ENCODE measurements around the gene C16orf54. TPM values are rescaled to one million over a fixed set of nuclear protein-coding genes. Genes with fewer than 3 reads are reported as not detected.
A peak's percentile ranks its signal among the peaks of the same experiment; 100 is the strongest.
"Not testable (repeated sequence)": the region's sequence is repeated elsewhere in the genome, so short reads cannot be mapped to it uniquely, and the experiment has no call there.

The C16orf54 gene
- total RNA-seq, 1 donor = not detected

- DNase-seq (ENCODE audit: low read depth) = peak; percentile 75
- TF ChIP-seq, protein P1, sequence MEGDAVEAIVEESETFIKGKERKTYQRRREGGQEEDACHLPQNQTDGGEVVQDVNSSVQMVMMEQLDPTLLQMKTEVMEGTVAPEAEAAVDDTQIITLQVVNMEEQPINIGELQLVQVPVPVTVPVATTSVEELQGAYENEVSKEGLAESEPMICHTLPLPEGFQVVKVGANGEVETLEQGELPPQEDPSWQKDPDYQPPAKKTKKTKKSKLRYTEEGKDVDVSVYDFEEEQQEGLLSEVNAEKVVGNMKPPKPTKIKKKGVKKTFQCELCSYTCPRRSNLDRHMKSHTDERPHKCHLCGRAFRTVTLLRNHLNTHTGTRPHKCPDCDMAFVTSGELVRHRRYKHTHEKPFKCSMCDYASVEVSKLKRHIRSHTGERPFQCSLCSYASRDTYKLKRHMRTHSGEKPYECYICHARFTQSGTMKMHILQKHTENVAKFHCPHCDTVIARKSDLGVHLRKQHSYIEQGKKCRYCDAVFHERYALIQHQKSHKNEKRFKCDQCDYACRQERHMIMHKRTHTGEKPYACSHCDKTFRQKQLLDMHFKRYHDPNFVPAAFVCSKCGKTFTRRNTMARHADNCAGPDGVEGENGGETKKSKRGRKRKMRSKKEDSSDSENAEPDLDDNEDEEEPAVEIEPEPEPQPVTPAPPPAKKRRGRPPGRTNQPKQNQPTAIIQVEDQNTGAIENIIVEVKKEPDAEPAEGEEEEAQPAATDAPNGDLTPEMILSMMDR (IDR thresholded peaks at IDR 0.05; ENCODE audit: insufficient read depth, low read depth, low read length) = no peak
- no peak overlapping the region for H3K4me3 ChIP-seq (ENCODE audit: low read depth, low read length)
Measured at GRCh38 chr16:29756654-29757053, 10.9 kb upstream of the C16orf54 start.

GRCh38 chr16:29753516-29753915 lies 7.7 kb upstream of the C16orf54 start:
- no peak for DNase-seq (ENCODE audit: low read depth)
- TF ChIP-seq, protein P1 (IDR thresholded peaks at IDR 0.05; ENCODE audit: insufficient read depth, low read depth, low read length) = no peak
- no peak overlapping the region for H3K4me3 ChIP-seq (ENCODE audit: low read depth, low read length)

- H3K4me3 ChIP-seq (ENCODE audit: low read depth, low read length); DNase-seq (ENCODE audit: low read depth): not testable (repeated sequence)
Measured at GRCh38 chr16:29748760-29749149, 3.0 kb upstream of the C16orf54 start.

DNA sequence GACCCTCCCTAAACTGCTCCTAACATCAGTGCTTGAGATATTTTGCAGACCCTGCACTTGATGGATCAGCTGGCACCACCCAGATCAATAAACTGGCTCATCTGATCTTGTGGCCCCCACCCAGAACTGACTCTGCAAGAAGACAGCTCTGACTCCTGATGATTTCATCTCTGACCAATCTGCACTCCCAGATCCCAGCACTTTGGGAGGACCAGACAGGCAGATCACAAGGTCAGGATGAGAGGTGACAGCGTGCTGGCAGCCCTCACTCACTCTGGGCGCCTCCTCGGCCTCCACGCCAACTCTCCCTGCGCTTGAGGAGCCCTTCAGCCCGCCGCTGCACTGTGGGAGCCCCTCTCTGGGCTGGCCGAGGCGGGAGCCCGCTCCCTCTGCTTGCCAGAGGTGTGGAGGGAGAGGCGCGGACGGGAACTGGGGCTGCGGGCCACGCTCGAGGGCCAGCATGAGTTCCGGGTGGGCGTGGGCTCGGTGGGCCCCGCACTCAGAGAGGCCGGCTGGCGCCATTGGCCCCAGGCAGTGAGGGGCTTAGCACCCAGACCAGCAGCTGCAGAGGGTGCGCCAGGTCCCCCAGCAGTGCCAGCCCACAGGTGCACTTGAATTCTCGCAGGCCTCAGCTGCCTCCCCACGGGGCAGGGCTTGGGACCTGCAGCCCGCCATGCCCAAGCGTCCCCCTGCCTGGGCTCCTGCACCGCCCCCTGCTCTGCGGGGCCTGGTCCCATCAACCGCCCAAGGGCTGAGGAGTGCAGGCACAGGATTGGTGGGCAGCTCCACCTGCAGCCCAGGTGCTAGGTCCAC lies 2.4 kb upstream of the C16orf54 start:
- DNase-seq (ENCODE audit: low read depth) = no peak
- H3K4me3 ChIP-seq (ENCODE audit: low read depth, low read length) = no peak overlapping the region
- TF ChIP-seq, protein P1 (IDR thresholded peaks at IDR 0.05; ENCODE audit: insufficient read depth, low read depth, low read length) = no peak

- H3K4me3 ChIP-seq (ENCODE audit: low read depth, low read length); DNase-seq (ENCODE audit: low read depth): not testable (repeated sequence)
Measured at GRCh38 chr16:29746518-29746917, 728 bp upstream of the C16orf54 start.

- TF ChIP-seq, protein P1 (IDR thresholded peaks at IDR 0.05; ENCODE audit: insufficient read depth, low read depth, low read length) = no peak
- DNase-seq (ENCODE audit: low read depth) = no peak
- no peak overlapping the region for H3K4me3 ChIP-seq (ENCODE audit: low read depth, low read length)
Measured at GRCh38 chr16:29745121-29745852, 503 bp downstream of the C16orf54 start.

GRCh38 chr16:29744541-29745101 lies 1.2 kb downstream of the C16orf54 start:
- DNase-seq (ENCODE audit: low read depth) = no peak
- TF ChIP-seq, protein P1 (IDR thresholded peaks at IDR 0.05; ENCODE audit: insufficient read depth, low read depth, low read length) = no peak
- no peak overlapping the region for H3K4me3 ChIP-seq (ENCODE audit: low read depth, low read length)

Data from fibroblast of villous mesenchyme (primary cell).